Measurements from ENCODE around the gene ZNF493. TPM values are rescaled to one million over a fixed set of nuclear protein-coding genes. Genes with fewer than 3 reads are reported as not detected.

ZNF493 gene
- total RNA-seq, 2 donors from 2014 or later = 25.9 to 29.5 TPM

DNA sequence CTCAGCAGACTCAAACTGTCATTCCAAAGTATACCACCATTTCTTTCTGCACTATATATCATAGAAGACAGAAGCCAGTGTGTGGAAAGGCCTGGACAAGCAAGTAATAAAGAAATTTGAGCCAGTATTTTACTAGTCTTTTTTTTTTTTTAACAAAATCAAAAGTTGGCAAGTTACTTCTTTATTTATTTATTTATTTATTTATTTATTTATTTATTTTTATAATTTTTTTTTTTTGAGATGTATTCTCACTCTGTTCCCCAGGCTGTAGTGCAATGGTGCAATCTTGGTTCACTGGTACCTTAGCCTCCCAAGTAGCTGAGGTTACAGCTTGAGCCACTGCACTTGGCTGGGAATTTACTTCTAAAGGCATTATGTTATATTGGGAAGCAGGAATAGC is 25.3 kb downstream of the ZNF493 start:
- Mint-ChIP-seq H3K9me3 (peaks cover 88% of the 10 kb centered on the region), H3K4me3 (no peak overlapping the region), H3K27ac (no peak overlapping the region), H3K27me3 (ENCODE audit: insufficient read depth) (no peaks in the 10 kb centered on the region), H3K4me1 (no peaks in the 10 kb centered on the region), H3K36me3 (ENCODE audit: low read depth) (peaks cover 79% of the 10 kb centered on the region)
- Histone ChIP-seq H3K4me3 (ENCODE audit: low read length) (peak overlapping the region; percentile 65), H3K4me1 (ENCODE audit: control insufficient read depth, insufficient read depth, low read length) (no peaks in the 10 kb centered on the region), H3K36me3 (ENCODE audit: control insufficient read depth, insufficient read depth, low read length) (peaks cover 28% of the 10 kb centered on the region), H3K9ac (ENCODE audit: extremely low read depth, low read length, poor library complexity, severe bottlenecking) (no peak overlapping the region), H3K9me3 (ENCODE audit: control insufficient read depth, low read length) (peaks cover 97% of the 10 kb centered on the region), H3K27me3 (ENCODE audit: control insufficient read depth, insufficient read depth, low read length, poor library complexity, severe bottlenecking) (no peaks in the 10 kb centered on the region), H3K27ac (ENCODE audit: low read depth, low read length) (no peak overlapping the region)
- DNase-seq = no peak
- TF ChIP-seq, protein P1, sequence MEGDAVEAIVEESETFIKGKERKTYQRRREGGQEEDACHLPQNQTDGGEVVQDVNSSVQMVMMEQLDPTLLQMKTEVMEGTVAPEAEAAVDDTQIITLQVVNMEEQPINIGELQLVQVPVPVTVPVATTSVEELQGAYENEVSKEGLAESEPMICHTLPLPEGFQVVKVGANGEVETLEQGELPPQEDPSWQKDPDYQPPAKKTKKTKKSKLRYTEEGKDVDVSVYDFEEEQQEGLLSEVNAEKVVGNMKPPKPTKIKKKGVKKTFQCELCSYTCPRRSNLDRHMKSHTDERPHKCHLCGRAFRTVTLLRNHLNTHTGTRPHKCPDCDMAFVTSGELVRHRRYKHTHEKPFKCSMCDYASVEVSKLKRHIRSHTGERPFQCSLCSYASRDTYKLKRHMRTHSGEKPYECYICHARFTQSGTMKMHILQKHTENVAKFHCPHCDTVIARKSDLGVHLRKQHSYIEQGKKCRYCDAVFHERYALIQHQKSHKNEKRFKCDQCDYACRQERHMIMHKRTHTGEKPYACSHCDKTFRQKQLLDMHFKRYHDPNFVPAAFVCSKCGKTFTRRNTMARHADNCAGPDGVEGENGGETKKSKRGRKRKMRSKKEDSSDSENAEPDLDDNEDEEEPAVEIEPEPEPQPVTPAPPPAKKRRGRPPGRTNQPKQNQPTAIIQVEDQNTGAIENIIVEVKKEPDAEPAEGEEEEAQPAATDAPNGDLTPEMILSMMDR (conservative IDR thresholded peaks at IDR 0.05) = no peak

DNA sequence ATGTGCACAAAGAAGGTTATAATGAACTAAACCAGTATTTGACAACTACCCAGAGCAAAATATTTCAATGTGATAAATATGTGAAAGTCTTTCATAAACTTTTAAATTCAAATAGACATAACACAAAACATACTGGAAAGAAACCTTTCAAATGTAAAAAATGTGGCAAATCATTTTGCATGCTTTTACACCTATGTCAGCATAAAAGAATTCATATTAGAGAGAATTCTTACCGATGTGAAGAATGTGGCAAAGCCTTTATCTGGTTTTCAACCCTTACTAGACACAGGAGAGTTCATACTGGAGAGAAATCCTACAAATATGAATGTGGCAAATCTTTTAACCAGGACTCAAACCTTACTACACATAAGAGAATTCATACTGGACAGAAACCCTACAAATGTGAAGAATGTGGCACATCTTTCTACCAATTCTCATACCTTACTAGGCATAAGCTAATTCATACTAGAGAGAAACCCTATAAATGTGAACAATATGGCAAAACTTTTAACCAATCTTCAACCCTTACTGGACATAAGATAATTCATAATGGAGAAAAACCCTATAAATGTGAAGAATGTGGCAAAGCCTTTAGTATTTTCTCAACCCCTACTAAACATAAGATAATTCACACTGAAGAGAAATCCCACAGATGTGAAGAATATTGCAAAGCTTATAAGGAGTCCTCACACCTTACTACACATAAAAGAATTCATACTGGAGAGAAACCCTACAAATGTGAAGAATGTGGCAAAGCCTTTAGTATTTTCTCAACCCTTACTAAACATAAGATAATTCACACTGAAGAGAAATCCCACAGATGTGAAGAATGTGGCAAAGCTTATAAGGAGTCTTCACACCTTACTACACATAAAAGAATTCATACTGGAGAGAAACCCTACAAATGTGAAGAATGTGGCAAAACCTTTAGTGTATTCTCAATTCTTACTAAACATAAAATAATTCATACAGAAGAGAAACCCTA is 26.4 kb downstream of the ZNF493 start:
- DNase-seq = no peak
- TF ChIP-seq, protein P1 (conservative IDR thresholded peaks at IDR 0.05) = no peak
- peaks cover 24% of the 10 kb centered on the region for H3K36me3 ChIP-seq (ENCODE audit: control insufficient read depth, insufficient read depth, low read length)
- Mint-ChIP-seq H3K4me3 (no peak overlapping the region), H3K27me3 (ENCODE audit: insufficient read depth) (no peaks in the 10 kb centered on the region), H3K9me3 (peaks cover 82% of the 10 kb centered on the region), H3K4me1 (no peaks in the 10 kb centered on the region), H3K36me3 (ENCODE audit: low read depth) (peaks cover 68% of the 10 kb centered on the region), H3K27ac (no peak overlapping the region)
- peak overlapping the region; percentile 35 for H3K4me3 ChIP-seq (ENCODE audit: low read length)
- peaks cover 87% of the 10 kb centered on the region for H3K9me3 ChIP-seq (ENCODE audit: control insufficient read depth, low read length)
- no peak overlapping the region for H3K9ac ChIP-seq (ENCODE audit: extremely low read depth, low read length, poor library complexity, severe bottlenecking)
- no peaks in the 10 kb centered on the region for H3K4me1 ChIP-seq (ENCODE audit: control insufficient read depth, insufficient read depth, low read length)
- H3K27ac ChIP-seq (ENCODE audit: low read depth, low read length) = no peak overlapping the region
- WGBS, 2 experiments (ENCODE audit: insufficient coverage in 1 of 2, insufficient read length in 1 of 2) = 100% methylated on average over 1 of the region's 1 CpG
- H3K27me3 ChIP-seq (ENCODE audit: control insufficient read depth, insufficient read depth, low read length, poor library complexity, severe bottlenecking) = no peaks in the 10 kb centered on the region

DNA sequence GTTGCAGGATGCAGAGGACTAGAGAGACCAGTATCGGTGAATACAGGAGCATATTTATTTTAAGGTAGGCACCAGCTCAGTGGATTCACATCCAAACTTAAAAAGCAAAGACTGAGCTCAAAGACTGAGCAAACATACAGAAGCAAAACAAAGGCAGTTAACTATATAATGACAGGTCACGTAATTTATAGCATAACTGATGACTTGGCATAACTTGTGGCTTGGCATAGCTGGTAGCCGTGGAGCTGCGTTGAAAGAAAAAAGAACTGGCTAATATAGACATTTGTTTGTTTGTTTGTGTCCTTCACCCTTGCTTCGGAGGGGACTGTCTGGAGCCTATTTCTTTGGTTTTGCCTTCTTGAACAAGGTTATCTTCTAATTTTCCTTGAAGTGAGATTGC is 33.7 kb downstream of the ZNF493 start:
- Mint-ChIP-seq H3K4me1 (no peaks in the 10 kb centered on the region), H3K4me3 (no peak overlapping the region)

More for the DNA sequence above, 33.7 kb downstream of the ZNF493 start:
- H3K27ac ChIP-seq (ENCODE audit: low read depth, low read length) = no peak overlapping the region
- Mint-ChIP-seq H3K9me3 (peaks cover 14% of the 10 kb centered on the region), H3K27ac (no peak overlapping the region), H3K27me3 (ENCODE audit: insufficient read depth) (no peaks in the 10 kb centered on the region), H3K36me3 (ENCODE audit: low read depth) (peaks cover 4% of the 10 kb centered on the region)
- no peaks in the 10 kb centered on the region for H3K27me3 ChIP-seq (ENCODE audit: control insufficient read depth, insufficient read depth, low read length, poor library complexity, severe bottlenecking)
- no peaks in the 10 kb centered on the region for H3K4me1 ChIP-seq (ENCODE audit: control insufficient read depth, insufficient read depth, low read length)
- no peak overlapping the region for H3K9ac ChIP-seq (ENCODE audit: extremely low read depth, low read length, poor library complexity, severe bottlenecking)
- WGBS, 2 experiments (ENCODE audit: insufficient coverage in 1 of 2, insufficient read length in 1 of 2) = 91 to 96% methylated on average over 5 of the region's 5 CpGs
- H3K4me3 ChIP-seq (ENCODE audit: low read length) = no peak overlapping the region
- H3K36me3 ChIP-seq (ENCODE audit: control insufficient read depth, insufficient read depth, low read length) = no peaks in the 10 kb centered on the region
- no peak for DNase-seq
- TF ChIP-seq, protein P1 (conservative IDR thresholded peaks at IDR 0.05) = no peak
- H3K9me3 ChIP-seq (ENCODE audit: control insufficient read depth, low read length) = peaks cover 39% of the 10 kb centered on the region

Data from endodermal cell (in vitro differentiated cells).